Keratinocyte (primary cell): Measurements from ENCODE around the gene CWC27. TPM values are rescaled to one million over a fixed set of nuclear protein-coding genes. Genes with fewer than 3 reads are reported as not detected.

ENCODE experiments used
- DNase-seq: peaks from one replicate; pipeline ENCODE4 v3.0.0-alpha.2; 2011; ENCODE audit warnings: low read depth, missing footprints, low spot score
- FAIRE-seq: peaks from 2 replicates; lab custom pipeline; 2011; peaks lifted over from hg19 to GRCh38; lab: Jason Lieb, UNC
- H2AFZ ChIP-seq: 2 replicates; pipeline ENCODE4 v1.6.0; 2012; ENCODE audit warnings: low read length, control low read depth, inconsistent platforms; ENCODE audit not compliant: control insufficient read depth
- H3K27ac ChIP-seq: 2 replicates; pipeline ENCODE4 v1.5.1; 2011; ENCODE audit warnings: low read length; ENCODE audit not compliant: control insufficient read depth, insufficient read depth
- H3K27me3 ChIP-seq: 3 replicates; pipeline ENCODE4 v1.6.0; 2011; ENCODE audit warnings: low read length; ENCODE audit not compliant: control insufficient read depth, insufficient read depth; ENCODE audit errors: extremely low read depth
- H3K36me3 ChIP-seq, 2 experiments: 2 replicates in 1 of 2; 3 replicates in 1 of 2; pipeline ENCODE4 v1.5.1; 2011; ENCODE audit warnings: low read length in 2 of 2, mild to moderate bottlenecking in 1 of 2; ENCODE audit not compliant: control insufficient read depth in 2 of 2, insufficient read depth in 2 of 2; ENCODE audit errors: extremely low read depth in 1 of 2
- H3K4me1 ChIP-seq: 3 replicates; pipeline ENCODE4 v1.5.1; 2011; ENCODE audit warnings: low read length; ENCODE audit not compliant: control insufficient read depth, insufficient read depth; ENCODE audit errors: extremely low read depth
- H3K4me2 ChIP-seq: 3 replicates; pipeline ENCODE4 v1.6.0; 2011; ENCODE audit warnings: low read depth, low read length; ENCODE audit not compliant: control insufficient read depth, insufficient read depth; ENCODE audit errors: extremely low read depth
- H3K4me3 ChIP-seq, 3 experiments: fragments of 200-600 bp in 1 of 3; sonication (generic) in 1 of 3; 2 replicates in 2 of 3; 3 replicates in 1 of 3; pipeline ENCODE4 v1.5.1; 2011 to 2016; ENCODE audit warnings: low read length in 3 of 3, mild to moderate bottlenecking in 3 of 3, control low read depth in 2 of 3, inconsistent platforms in 1 of 3, low read depth in 1 of 3, mixed read lengths in 1 of 3, mixed run types in 1 of 3, moderate library complexity in 1 of 3; ENCODE audit not compliant: control insufficient read depth in 2 of 3, insufficient read depth in 2 of 3; ENCODE audit errors: extremely low read depth in 1 of 3
- H3K79me2 ChIP-seq: 2 replicates; pipeline ENCODE4 v1.6.0; 2012; ENCODE audit warnings: low read length; ENCODE audit not compliant: control insufficient read depth, insufficient read depth
- H3K9ac ChIP-seq: 3 replicates; pipeline ENCODE4 v1.6.0; 2011; ENCODE audit warnings: low read length; ENCODE audit not compliant: control insufficient read depth, insufficient read depth; ENCODE audit errors: extremely low read depth
- H3K9me1 ChIP-seq: 3 replicates; pipeline ENCODE4 v1.6.0; 2011; ENCODE audit warnings: low read length; ENCODE audit not compliant: control insufficient read depth, insufficient read depth; ENCODE audit errors: extremely low read depth
- H3K9me3 ChIP-seq: 2 replicates; pipeline ENCODE4 v1.5.1; 2012; ENCODE audit warnings: low read depth, low read length; ENCODE audit not compliant: control insufficient read depth
- H4K20me1 ChIP-seq: 3 replicates; pipeline ENCODE4 v1.6.0; 2011; ENCODE audit warnings: low read length; ENCODE audit not compliant: control insufficient read depth, insufficient read depth; ENCODE audit errors: extremely low read depth
- EZH2 ChIP-seq: IDR thresholded peaks from one replicate; pipeline ENCODE4 v1.6.1; 2012; ENCODE audit warnings: inconsistent platforms, mild to moderate bottlenecking, low read length, moderate library complexity
- dilution Hi-C: fragments of 300-500 bp; cut with MboI; formaldehyde crosslinking; loops from one replicate; pipeline ENCODE4 v1.7.0; 2020; ENCODE audit warnings: low sequenced_read_pairs; ENCODE audit not compliant: extremely low pct_ligation_motif_present
- polyA minus RNA-seq, 3 experiments: library from RNA; depleted of rRNA, polyadenylated mRNA; stranded (reverse); fragments of >200 nt; gene quantifications; 1 replicate in 1 of 3; 2 replicates in 1 of 3; 3 replicates in 1 of 3; pipeline ENCODE4 v1.2.3, GENCODE V29; 2011
- polyA plus RNA-seq, 5 experiments: library from polyadenylated mRNA; depleted of rRNA in 3 of 5; stranded (reverse) in 3 of 5; stranded (forward) in 1 of 5; unstranded in 1 of 5; fragments of >200 nt; gene quantifications; 1 replicate in 1 of 5; 2 replicates in 3 of 5; 3 replicates in 1 of 5; pipeline versions ENCODE4 v1.2.1 to v1.2.3, GENCODE V29; 2011 to 2012; ENCODE audit warnings: missing spikeins in 2 of 5, low read depth in 1 of 5, low replicate concordance in 1 of 5
- TF ChIP-seq, protein P1 (sequence below), 3 experiments: IDR thresholded peaks in 1 of 3; conservative IDR thresholded peaks in 1 of 3; optimal IDR thresholded peaks in 1 of 3; 2 replicates in 2 of 3; 3 replicates in 1 of 3; pipeline versions ENCODE3 to v1.5.1; 2011; ENCODE audit warnings: low read length in 3 of 3, mild to moderate bottlenecking in 3 of 3, moderate library complexity in 2 of 3, control low read depth in 1 of 3, inconsistent platforms in 1 of 3; ENCODE audit not compliant: insufficient read depth in 2 of 3; ENCODE audit errors: extremely low read depth in 1 of 3

Gene CWC27, protein sequence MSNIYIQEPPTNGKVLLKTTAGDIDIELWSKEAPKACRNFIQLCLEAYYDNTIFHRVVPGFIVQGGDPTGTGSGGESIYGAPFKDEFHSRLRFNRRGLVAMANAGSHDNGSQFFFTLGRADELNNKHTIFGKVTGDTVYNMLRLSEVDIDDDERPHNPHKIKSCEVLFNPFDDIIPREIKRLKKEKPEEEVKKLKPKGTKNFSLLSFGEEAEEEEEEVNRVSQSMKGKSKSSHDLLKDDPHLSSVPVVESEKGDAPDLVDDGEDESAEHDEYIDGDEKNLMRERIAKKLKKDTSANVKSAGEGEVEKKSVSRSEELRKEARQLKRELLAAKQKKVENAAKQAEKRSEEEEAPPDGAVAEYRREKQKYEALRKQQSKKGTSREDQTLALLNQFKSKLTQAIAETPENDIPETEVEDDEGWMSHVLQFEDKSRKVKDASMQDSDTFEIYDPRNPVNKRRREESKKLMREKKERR
- polyA plus RNA-seq, result 16.6 to 31.8 TPM (median 20.5 TPM) in 3 replicates
- polyA plus RNA-seq (2011; ENCODE audit: low read depth), result 64.7 TPM
- polyA plus RNA-seq (2011; cell fraction: cytosol; rRNA removed), result 17.2 and 30.1 TPM in 2 replicates
- 10.3 and 16.9 TPM in 2 replicates for polyA plus RNA-seq (2011; cell fraction: nucleus; rRNA removed)
- polyA plus RNA-seq (2012; ENCODE audit: low replicate concordance), result 16.2 and 22.2 TPM in 2 replicates
- 5.7 to 39.4 TPM (median 19.8 TPM) in 3 replicates for polyA minus RNA-seq
- polyA minus RNA-seq (2011; cell fraction: cytosol; rRNA and poly(A)+ RNA removed), result 8.1 TPM
- polyA minus RNA-seq (2011; cell fraction: nucleus; rRNA and poly(A)+ RNA removed), result 13.1 and 18.8 TPM in 2 replicates

DNA sequence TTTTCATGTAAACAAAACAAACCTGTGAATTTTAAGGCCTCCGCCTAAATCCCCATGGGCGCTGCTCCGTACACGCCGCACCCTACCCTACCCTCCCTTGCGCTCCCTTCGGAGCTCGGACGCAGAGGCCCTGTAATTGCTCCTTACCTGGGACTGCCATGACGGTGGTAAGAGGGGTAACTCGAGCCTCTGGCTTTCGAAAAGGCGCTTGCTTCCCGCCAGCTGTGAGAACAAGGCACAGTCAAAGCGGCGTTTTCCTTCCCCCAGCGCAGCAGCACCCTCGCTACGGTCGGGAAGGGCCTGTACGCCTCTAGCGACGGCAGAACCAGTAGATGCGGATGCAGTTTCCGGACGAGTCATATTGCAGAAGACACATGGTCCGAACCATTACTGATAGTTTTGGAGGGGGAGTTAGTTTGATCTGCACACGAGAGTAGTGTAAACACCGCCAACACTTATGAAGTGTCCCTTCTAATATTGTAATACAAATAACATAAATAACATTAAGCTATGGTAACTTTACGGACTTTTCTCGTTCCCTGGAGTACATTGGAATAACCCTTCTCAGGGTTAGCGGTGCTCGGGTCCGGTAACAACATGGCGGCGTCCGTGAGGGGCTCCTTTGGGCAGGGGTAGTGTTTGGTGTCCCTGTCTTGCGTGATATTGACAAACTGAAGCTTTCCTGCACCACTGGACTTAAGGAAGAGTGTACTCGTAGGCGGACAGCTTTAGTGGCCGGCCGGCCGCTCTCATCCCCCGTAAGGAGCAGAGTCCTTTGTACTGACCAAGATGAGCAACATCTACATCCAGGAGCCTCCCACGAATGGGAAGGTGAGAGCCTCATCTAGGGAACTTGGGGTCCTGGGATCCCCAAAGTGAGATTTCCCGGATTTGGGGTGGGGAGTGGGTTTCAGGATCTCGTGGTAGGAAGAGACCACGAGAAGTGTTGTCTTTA lies at the start of gene CWC27, which contains the start of gene SREK1IP1:
Gene CWC27 (plus strand): TSS at position 573 of the 955 bp plus-strand sequence. CDS start 217 bp downstream, at position 790.
Gene SREK1IP1 (minus strand): TSS at position 334 of the 955 bp plus-strand sequence. CDS start 174 bp downstream, at position 160.
- Histone ChIP-seq H4K20me1 (no peaks in the 10 kb centered on the region), H3K4me2 (peak within 1 kb of the TSS; percentile 99), H2AFZ (peak within 1 kb of the TSS; percentile 99), H3K27me3 (no peaks in the 10 kb centered on the region), H3K4me3 (peak within 1 kb of the TSS; percentile 68 to 88 (median 85)), H3K27ac (peak within 1 kb of the TSS; percentile 98), H3K9me1 (no peaks in the 10 kb centered on the region), H3K9ac (peak within 1 kb of the TSS; percentile 99), H3K4me1 (peaks cover 44% of the 10 kb centered on the region), H3K79me2 (peaks cover 83% of the 10 kb centered on the region), H3K9me3 (no peaks in the 10 kb centered on the region), H3K36me3 (peaks cover 2 to 14% of the 10 kb centered on the region in 2 experiments)
- no peak for TF ChIP-seq EZH2
- TF ChIP-seq, protein P1, sequence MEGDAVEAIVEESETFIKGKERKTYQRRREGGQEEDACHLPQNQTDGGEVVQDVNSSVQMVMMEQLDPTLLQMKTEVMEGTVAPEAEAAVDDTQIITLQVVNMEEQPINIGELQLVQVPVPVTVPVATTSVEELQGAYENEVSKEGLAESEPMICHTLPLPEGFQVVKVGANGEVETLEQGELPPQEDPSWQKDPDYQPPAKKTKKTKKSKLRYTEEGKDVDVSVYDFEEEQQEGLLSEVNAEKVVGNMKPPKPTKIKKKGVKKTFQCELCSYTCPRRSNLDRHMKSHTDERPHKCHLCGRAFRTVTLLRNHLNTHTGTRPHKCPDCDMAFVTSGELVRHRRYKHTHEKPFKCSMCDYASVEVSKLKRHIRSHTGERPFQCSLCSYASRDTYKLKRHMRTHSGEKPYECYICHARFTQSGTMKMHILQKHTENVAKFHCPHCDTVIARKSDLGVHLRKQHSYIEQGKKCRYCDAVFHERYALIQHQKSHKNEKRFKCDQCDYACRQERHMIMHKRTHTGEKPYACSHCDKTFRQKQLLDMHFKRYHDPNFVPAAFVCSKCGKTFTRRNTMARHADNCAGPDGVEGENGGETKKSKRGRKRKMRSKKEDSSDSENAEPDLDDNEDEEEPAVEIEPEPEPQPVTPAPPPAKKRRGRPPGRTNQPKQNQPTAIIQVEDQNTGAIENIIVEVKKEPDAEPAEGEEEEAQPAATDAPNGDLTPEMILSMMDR (optimal IDR thresholded peaks at IDR 0.05 in 1 of 3, IDR thresholded peaks at IDR 0.05 in 1 of 3, conservative IDR thresholded peaks at IDR 0.05 in 1 of 3; ENCODE audit: extremely low read depth in 1 of 3, insufficient read depth in 2 of 3, low read length in 3 of 3), result peak in 2 of 3 experiments; percentile 4 to 5
- FAIRE-seq, result peak; percentile 43
- no peak for DNase-seq
- dilution Hi-C loops, result no loop called here

DNA sequence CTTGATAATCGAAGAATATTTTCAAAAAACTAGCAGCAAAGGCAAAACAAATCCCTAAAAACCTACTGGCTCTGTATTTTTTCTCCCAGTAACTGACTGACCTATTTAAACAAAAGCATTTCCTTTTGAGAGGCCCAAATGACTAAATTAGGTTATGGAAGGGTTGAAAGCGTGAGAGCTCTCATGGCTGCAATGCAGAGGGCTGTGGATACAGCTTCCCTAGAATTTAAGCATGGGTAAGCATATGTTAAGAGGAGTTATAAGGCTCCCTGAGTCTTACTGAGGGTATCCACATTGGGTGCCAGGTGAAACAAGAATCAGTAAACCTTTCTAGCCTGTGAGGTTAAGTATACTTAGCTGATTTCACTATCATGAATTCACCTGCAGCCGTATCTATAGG lies 46.1 kb upstream of the CWC27 start:
- no peaks in the 10 kb centered on the region for H3K79me2 ChIP-seq
- no peaks in the 10 kb centered on the region for H3K4me1 ChIP-seq
- no peak overlapping the region for H2AFZ ChIP-seq
- H3K4me3 ChIP-seq, result no peak overlapping the region
- H3K9me1 ChIP-seq, result no peaks in the 10 kb centered on the region
- H3K27me3 ChIP-seq, result no peaks in the 10 kb centered on the region
- no peak for DNase-seq
- no peak for FAIRE-seq
- dilution Hi-C loops, result no loop called here
- peaks cover 0 to 10% of the 10 kb centered on the region in 2 experiments for H3K36me3 ChIP-seq
- TF ChIP-seq, protein P1 (optimal IDR thresholded peaks at IDR 0.05 in 1 of 3, IDR thresholded peaks at IDR 0.05 in 1 of 3, conservative IDR thresholded peaks at IDR 0.05 in 1 of 3; ENCODE audit: extremely low read depth in 1 of 3, insufficient read depth in 2 of 3, low read length in 3 of 3), result no peak
- TF ChIP-seq EZH2, result no peak
- H4K20me1 ChIP-seq, result no peaks in the 10 kb centered on the region
- no peak overlapping the region for H3K4me2 ChIP-seq
- no peak overlapping the region for H3K27ac ChIP-seq
- no peaks in the 10 kb centered on the region for H3K9me3 ChIP-seq
- no peak overlapping the region for H3K9ac ChIP-seq
